Psoas muscle (tissue), 8 donors: ENCODE data around the gene MACROH2A1. TPM values are rescaled to one million over a fixed set of nuclear protein-coding genes. Genes with fewer than 3 reads are reported as not detected.

ENCODE experiments used
- ATAC-seq, 4 donors: fragments of 200-7000 bp; cut with Tn5 transposase; one replicate each; pipeline ENCODE4 v1.9.1; 2020; ENCODE audit warnings: moderate library complexity in 3 of 4, mild to moderate bottlenecking in 2 of 4
- DNase-seq, 2 donors: peaks; one replicate each; pipeline ENCODE4 v3.0.0-alpha.2; 2020
- H3K27ac ChIP-seq: fragments of 200-600 bp; one replicate; pipeline ENCODE4 v1.8.0; 2022
- H3K27me3 ChIP-seq, 3 donors: fragments of 200-600 bp in 1 of 3; one replicate each; pipeline versions ENCODE4 v1.6.1 to v1.8.0; 2013 to 2022; ENCODE audit warnings: low read length in 2 of 3, mild to moderate bottlenecking in 2 of 3, moderate library complexity in 1 of 3; ENCODE audit not compliant: insufficient read depth in 3 of 3
- H3K36me3 ChIP-seq, 2 donors: fragments of 200-600 bp in 1 of 2; one replicate each; pipeline versions ENCODE4 v1.6.1 to v1.8.0; 2013 to 2022; ENCODE audit warnings: low read depth in 1 of 2, mild to moderate bottlenecking in 1 of 2, moderate library complexity in 1 of 2; ENCODE audit not compliant: insufficient read depth in 1 of 2
- H3K4me1 ChIP-seq: fragments of 200-600 bp; one replicate; pipeline ENCODE4 v1.8.0; 2022
- H3K4me3 ChIP-seq: fragments of 200-600 bp; one replicate; pipeline ENCODE4 v1.8.0; 2022; ENCODE audit warnings: mild to moderate bottlenecking
- H3K9me3 ChIP-seq: fragments of 200-600 bp; one replicate; pipeline ENCODE4 v1.8.0; 2022
- WGBS, 3 donors: extraction: QIAGEN DNeasy Blood & Tissue Kit; methylation state at CpG; one replicate each; pipeline versions ENCODE4 v1.1.6 to v1.1.7; 2013; 5-methylcytosine and 5-hydroxymethylcytosine counted together
- intact Hi-C, 2 donors: fragments of 100-400 bp; cut with DNase I; formaldehyde crosslinking; loops; one replicate each; pipeline versions ENCODE4 v1.11.0 to v1.14.2; 2022
- polyA plus RNA-seq, 3 donors: library from polyadenylated mRNA; stranded (reverse); fragments of 200-250 nt; gene quantifications; one replicate each; pipeline ENCODE4 v1.2.3, GENCODE V29; 2013
- total RNA-seq, 4 donors: library from RNA; stranded (reverse); fragmentation: NEBNext Ultra II Directional in 2 of 4; extraction: Animal tissue kit (Norgen Biotek cat#: 25700) in 2 of 4; gene quantifications; one replicate each; pipeline versions ENCODE4 v1.2.1 to v1.2.4, GENCODE V29; 2021 to 2023
- TF ChIP-seq, protein P1 (sequence below): fragments of 200-600 bp; IDR thresholded peaks from one replicate; pipeline ENCODE4 v1.8.0; 2022; ENCODE audit warnings: antibody characterized with exemption
- donor health status: healthy with polysubstance abuse.
- donor health status: DM: no; HTN: no; CAD: no; lungs with moderate emphysema.
- donor health status: Bipolar disorder and iron deficiency.
- donor health status: healthy.
- donor health status: DM: yes; HTN: yes; CAD: no.
- donor health status: DM: no; HTN: no; CAD: no.
- donor health status: DM: no; HTN: no; CAD: no.
- donor health status: DM: yes; HTN: yes; CAD: no.

The MACROH2A1 gene
- total and polyA plus RNA-seq, 7 donors = 57.8 to 127 (median 85.7) TPM

DNA sequence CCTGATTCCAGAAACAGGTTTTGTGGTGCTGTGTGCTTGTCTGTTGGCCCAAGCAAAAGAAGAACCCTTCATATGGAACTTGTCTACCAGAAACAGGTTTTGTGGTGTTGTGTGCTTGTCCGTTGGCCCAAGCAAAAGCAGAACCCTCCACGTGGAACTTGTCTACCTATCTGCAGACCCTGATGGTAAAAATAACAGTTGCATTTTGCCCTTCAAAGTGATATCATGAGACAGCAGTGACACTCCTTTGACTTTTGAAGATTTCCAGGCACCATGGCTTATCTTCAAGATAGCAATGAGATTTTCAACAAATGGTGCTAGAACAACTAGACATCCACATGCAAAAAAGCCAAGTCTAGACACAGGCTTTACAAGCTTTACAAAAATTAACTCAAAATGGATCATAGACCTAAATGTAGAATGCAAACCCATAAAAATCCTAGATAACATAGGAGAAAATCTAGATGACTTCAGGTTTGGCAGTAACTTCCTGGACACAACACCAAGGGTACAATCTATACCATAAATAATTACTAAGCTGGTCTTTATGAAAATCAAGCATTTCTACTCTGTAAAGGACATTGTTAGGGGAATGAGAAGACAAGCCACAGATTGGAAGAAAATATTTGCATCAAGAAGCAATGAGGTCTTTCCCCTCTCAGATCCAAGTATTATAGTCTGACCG, 16.8 kb downstream of the MACROH2A1 start:
- H3K36me3 ChIP-seq = peaks cover 0 to 69% of the 10 kb centered on the region in 2 donors
- no peaks in the 10 kb centered on the region for H3K9me3 ChIP-seq
- DNase-seq (no peak), ATAC-seq (no peak)
- TF ChIP-seq, protein P1, sequence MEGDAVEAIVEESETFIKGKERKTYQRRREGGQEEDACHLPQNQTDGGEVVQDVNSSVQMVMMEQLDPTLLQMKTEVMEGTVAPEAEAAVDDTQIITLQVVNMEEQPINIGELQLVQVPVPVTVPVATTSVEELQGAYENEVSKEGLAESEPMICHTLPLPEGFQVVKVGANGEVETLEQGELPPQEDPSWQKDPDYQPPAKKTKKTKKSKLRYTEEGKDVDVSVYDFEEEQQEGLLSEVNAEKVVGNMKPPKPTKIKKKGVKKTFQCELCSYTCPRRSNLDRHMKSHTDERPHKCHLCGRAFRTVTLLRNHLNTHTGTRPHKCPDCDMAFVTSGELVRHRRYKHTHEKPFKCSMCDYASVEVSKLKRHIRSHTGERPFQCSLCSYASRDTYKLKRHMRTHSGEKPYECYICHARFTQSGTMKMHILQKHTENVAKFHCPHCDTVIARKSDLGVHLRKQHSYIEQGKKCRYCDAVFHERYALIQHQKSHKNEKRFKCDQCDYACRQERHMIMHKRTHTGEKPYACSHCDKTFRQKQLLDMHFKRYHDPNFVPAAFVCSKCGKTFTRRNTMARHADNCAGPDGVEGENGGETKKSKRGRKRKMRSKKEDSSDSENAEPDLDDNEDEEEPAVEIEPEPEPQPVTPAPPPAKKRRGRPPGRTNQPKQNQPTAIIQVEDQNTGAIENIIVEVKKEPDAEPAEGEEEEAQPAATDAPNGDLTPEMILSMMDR = no peak
- WGBS, 3 donors = 87 to 95% (median 93%) methylated on average over 3 of the region's 3 CpGs
- no peak overlapping the region for H3K4me3 ChIP-seq
- no peak overlapping the region for H3K27ac ChIP-seq
- no peaks in the 10 kb centered on the region for H3K27me3 ChIP-seq
- peaks cover 69% of the 10 kb centered on the region for H3K4me1 ChIP-seq
- intact Hi-C loops = no loop called here

DNA sequence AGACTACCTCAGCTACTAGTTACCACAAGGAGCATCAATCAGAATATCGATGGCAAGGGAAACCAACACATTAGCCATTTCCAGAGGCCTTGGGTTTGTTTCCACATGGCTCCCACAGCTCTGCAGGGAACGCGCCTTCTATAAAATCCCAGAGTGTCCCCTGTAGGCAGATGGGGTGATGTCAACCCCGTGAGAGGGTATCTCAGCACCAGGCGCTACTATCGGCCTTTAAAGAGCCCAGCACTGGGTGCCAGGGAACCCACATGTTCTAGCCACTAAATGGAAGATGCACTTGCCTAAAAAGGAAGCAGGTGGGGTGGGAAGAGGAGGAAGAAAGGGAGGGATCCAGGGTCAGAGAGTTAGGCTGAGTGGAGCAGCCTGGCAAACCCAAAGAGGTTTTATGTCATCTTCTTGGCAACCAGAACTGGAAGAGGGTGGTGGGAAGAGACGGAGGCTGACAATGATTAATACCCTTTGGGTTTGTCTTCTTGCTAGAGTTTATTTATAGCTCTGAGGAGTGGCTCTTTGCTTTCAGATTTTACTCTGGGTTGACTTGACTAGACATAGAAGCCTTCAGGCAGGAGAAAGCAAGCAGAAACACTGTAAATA, 19.9 kb downstream of the MACROH2A1 start:
- DNase-seq = no peak
- peaks cover 0 to 57% of the 10 kb centered on the region in 2 donors for H3K36me3 ChIP-seq
- 65 to 73% (median 70%) methylated on average over 7 of the region's 7 CpGs for WGBS, 3 donors
- intact Hi-C loops = no loop called here
- ATAC-seq = peak; percentile 70 to 81 (median 79)
- H3K4me3 ChIP-seq = no peak overlapping the region
- H3K4me1 ChIP-seq = peaks cover 58% of the 10 kb centered on the region
- TF ChIP-seq, protein P1 = no peak
- no peaks in the 10 kb centered on the region for H3K27me3 ChIP-seq
- peak overlapping the region; percentile 78 for H3K27ac ChIP-seq
- no peaks in the 10 kb centered on the region for H3K9me3 ChIP-seq

DNA sequence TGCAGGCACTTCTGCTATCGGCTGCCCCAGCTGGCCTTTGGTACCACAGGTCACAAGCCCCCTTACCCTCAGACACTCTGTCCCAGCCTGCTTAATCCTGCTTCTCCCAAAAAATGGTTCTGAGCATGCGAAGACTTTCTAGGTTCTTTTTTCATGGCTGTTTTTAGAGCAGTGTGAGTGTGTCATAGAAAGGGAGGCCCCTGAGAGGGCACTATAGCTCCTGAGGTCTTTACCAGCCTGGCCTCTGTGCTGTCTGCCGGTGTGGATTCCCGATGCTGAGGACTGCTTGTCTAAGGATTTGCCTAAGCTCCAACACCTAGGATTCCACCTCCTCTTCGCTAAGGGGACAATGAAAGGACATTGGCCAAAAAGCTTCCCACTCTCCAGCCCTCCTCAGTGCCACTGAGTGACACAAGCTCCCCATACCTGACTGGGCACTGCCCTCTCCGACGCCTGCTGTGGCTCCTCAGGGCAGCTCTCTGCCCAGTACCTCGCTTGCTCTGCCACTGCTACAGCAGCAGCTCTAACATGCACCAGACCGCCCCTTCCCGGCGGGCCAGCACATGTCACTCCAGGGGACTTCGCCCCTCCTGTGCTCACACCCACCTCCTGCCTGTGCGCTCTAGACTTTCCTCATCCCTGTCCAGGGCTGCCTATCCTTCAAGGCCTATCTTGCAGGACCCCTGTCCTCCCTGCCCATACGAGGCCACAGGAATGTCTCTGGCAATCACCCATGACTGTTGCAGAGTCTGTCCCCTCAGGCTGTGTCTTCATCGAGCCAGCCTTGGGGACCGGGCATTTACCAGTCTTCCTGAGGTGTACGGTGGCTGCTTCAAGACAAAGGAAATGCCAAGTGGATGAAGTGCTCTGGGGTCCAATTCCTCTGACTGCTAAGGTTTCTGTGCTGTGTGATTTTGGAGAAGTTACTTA, 21.0 kb downstream of the MACROH2A1 start:
- no peak for ATAC-seq
- Histone ChIP-seq H3K36me3 (peaks cover 0 to 53% of the 10 kb centered on the region in 2 donors), H3K9me3 (no peaks in the 10 kb centered on the region), H3K27ac (no peak overlapping the region), H3K4me3 (no peak overlapping the region), H3K4me1 (peaks cover 60% of the 10 kb centered on the region), H3K27me3 (no peaks in the 10 kb centered on the region)
- DNase-seq = no peak
- intact Hi-C loops = no loop called here
- 86 to 91% (median 88%) methylated on average over 17 of the region's 17 CpGs for WGBS, 3 donors
- TF ChIP-seq, protein P1 = no peak

DNA sequence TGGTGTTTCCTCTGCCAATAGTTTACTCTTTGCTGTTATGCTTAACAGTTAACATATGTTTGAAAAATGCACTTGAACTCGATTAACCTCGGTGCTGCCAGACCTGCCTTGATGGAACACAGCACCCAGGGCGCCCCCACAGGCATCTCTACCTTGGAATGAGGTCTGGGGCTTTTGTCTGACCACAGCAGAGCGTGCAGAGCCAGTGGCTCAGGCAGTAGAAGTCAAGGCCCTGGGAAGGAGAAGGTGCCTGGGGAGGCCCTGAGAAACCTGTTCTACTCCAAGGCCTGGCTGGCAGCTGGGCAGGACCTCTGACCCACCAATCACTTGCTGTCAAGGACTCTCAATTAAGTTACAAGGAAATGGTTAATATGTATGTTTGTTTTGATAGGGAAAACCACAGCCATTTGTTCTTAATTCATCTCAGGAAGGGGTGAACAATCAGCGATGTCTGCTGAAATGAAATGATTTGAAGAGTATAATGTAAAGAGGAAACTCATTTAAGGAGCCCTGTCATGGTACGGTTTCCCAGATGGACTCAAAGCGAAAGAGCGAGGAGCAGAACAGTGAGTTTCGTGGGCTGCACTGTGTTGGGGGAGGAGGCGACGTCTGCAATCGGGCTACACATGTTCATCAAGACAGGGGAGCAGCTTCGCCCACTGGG, 21.9 kb downstream of the MACROH2A1 start:
- WGBS, 3 donors = 79 to 88% (median 85%) methylated on average over 13 of the region's 13 CpGs
- no peak for DNase-seq
- Histone ChIP-seq H3K36me3 (peaks cover 0 to 44% of the 10 kb centered on the region in 2 donors), H3K9me3 (no peaks in the 10 kb centered on the region), H3K27me3 (no peaks in the 10 kb centered on the region), H3K4me1 (peaks cover 65% of the 10 kb centered on the region), H3K4me3 (no peak overlapping the region), H3K27ac (no peak overlapping the region)
- intact Hi-C loops = no loop called here
- TF ChIP-seq, protein P1 = no peak
- ATAC-seq = no peak
